NCI-H2107 treated with DMSO at 0.1 percent for 48 hours (cell line): ENCODE data around the gene SH3BP5.

Source experiments
- DNase-seq: peaks from one replicate; lab custom pipeline; 2025; ENCODE audit not compliant: unreplicated experiment; lab: John Stamatoyannopoulos, UW

Gene SH3BP5

DNA sequence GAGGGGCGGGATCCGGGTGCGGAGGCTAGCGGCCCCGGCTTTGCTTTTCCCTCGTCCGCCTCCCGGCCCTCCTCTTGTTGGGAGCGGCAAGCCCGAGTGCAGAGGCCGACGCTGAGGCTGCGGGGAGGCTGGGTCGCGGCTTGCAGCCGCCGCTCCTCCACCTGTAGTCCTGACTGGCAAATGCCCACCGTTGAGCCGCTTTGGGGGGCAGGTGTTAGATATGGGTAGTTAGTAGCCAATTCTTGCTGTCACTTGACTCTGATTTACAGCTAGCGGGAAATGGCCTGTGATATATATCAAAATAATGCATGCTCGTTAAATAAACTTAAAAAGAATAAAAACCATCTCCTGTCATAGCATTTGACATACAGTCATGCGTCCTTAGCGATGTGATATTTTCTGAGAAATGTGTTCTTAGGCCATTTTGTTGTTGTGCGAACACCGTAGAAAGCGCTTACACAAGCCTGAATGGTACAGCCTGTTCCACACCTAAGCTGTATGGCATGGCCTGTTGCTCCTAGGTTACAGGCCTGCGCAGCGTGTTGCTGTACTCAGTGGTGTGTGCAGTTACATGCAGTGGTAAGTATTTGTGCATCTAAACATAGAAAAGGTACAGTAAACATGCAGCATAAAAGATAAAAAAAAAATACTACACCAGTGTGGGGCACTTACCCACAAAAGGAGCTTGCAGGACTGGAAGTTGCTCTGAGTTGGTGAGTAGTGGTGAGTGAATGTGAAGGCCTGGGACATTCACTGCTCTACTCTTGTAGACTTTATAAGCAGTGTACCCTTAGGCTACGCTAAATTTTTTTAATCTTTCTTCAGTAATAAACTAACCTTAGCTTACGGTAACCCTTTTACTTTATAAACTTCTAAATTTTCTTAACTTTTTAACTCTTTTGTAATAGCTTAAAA is 125.5 kb downstream of the SH3BP5 start:
- no peak for DNase-seq

DNA sequence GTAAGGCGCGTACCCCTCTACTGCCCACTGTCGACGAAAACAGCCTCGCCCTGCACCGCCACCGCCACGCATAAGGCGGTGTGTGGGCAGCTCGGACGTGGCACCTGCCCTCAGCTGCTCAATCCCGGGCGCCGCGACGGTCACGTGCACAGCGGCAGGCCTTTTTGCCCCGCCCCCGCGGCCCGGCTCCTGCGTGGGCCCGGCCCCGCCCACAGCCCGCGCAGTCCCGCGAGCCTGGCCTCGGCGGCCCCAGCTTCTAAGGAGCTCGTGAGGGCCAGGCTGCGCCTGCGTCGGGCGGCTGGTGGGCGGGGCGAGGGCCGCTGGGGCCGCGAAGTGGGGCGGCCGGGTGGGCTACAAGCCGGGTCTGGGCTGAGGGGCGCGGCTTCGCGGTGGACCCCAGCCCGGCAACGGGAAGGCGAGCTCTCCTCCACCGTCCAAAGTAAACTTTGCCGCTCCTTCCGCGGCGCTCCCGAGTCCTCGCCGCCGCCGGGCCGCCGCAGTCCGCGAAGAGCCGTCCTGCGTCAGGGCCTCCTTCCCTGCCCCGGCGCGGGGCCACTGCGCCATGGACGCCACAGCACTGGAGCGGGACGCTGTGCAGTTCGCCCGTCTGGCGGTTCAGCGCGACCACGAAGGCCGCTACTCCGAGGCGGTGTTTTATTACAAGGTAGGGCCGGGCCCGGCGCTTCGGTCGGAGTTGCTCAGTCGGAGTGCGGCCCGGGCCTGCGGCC is 126.3 kb downstream of the SH3BP5 start, which contains the start of gene CAPN7:
TSS of gene CAPN7 (plus strand) at position 313 of the 728 bp plus-strand sequence. CDS start at position 563, 250 bp downstream.
- no peak for DNase-seq

DNA sequence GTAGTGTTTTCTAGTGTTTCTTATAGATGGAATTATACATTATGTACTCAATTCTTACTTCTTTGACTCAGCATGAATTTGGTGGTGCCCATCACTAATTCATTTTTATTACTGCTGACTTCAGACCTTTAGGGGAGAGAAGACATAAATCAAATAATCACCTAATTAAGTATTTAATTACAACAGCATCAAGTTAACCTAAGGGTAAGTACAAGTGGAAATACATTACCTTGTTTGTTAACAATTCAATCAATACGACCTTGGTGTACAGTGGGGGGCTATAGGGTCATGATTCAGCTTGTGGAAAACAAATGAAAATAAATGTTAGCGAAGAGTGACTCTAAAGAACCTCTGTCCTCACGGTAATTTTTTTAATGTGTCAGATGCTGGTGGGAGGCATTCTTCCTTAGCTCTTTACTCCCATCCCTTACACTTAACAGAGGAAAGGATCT is 126.9 kb downstream of the SH3BP5 start:
- DNase-seq: no peak
